OCI-M2 (cell line): ENCODE data around the gene EVI5.

Experiments used
- DNase-seq: peaks from one replicate; lab custom pipeline; 2025; ENCODE audit not compliant: unreplicated experiment; lab: John Stamatoyannopoulos, UW

The EVI5 gene

GRCh38 chr1:92784639-92785500 lies at the start of gene EVI5:
Gene EVI5, minus strand, starts transcription at chr1:92785108. Its CDS starts 48,562 bp downstream, at chr1:92736546.
- peak; percentile 81 for DNase-seq

- DNase-seq: no peak
Observed at GRCh38 chr1:92834617-92835016, 49.7 kb upstream of the EVI5 start.

- no peak for DNase-seq
Observed at GRCh38 chr1:92833840-92834239, 48.9 kb upstream of the EVI5 start.

GRCh38 chr1:92832537-92833114 lies 47.7 kb upstream of the EVI5 start:
- no peak for DNase-seq

- DNase-seq: peak; percentile 79
Observed at GRCh38 chr1:92831762-92832536, 47.0 kb upstream of the EVI5 start, which contains the start of gene RPL5. Gene RPL5, plus strand, starts transcription at chr1:92832040. Its CDS starts 75 bp downstream, at chr1:92832115.

DNA sequence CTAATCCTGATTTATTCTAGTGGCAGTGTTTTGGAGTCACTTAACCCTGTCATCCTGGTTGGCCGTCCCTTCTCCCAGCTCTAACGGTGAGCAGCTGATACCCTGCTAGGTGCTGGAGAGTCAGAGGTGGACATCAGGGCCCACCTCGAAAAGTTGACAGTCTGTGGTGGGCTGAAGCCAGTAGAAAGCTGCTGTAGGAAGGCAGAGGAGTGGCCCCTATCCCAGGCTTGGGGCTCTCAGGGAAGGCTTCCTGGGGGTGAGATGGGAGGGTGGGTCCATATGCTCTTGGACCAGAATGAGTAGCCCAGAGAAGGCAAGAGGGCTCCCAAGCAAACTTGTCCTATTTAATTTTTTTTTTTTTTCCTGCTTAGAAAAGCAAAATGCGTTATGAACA lies 46.5 kb upstream of the EVI5 start:
- DNase-seq: no peak

- no peak for DNase-seq
Observed at GRCh38 chr1:92826792-92827191, 41.9 kb upstream of the EVI5 start.

DNA sequence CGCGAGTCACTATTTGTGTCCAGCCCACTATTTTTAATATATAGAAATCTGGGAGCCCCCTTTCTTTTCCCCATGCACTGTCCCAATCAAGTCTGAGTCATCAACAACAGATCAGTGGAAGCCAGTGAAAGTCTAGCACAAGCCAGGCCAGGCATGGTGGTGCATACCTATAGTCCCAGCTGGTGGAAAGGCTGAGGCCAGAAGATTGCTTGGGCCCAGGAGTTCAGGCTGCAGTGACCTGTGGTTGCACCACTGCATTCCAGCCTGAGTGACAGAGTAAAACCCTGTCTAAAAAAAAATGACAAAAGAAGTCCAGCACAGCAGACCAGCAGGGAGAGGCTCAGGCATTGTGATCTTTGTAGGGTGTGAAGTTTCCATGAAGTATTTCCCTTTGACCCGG lies 38.0 kb upstream of the EVI5 start:
- DNase-seq: no peak

- DNase-seq: no peak
Observed at GRCh38 chr1:92820551-92820950, 35.6 kb upstream of the EVI5 start.

- no peak for DNase-seq
Observed at GRCh38 chr1:92820024-92820423, 35.1 kb upstream of the EVI5 start.

- DNase-seq: no peak
Observed at GRCh38 chr1:92817986-92818764, 33.3 kb upstream of the EVI5 start.

GRCh38 chr1:92817137-92817697 lies 32.3 kb upstream of the EVI5 start:
- DNase-seq: no peak

- no peak for DNase-seq
Observed at GRCh38 chr1:92816732-92817131, 31.8 kb upstream of the EVI5 start.

- no peak for DNase-seq
Observed at GRCh38 chr1:92808381-92808780, 23.5 kb upstream of the EVI5 start.

GRCh38 chr1:92805216-92805615 lies 20.3 kb upstream of the EVI5 start:
- DNase-seq: no peak

DNA sequence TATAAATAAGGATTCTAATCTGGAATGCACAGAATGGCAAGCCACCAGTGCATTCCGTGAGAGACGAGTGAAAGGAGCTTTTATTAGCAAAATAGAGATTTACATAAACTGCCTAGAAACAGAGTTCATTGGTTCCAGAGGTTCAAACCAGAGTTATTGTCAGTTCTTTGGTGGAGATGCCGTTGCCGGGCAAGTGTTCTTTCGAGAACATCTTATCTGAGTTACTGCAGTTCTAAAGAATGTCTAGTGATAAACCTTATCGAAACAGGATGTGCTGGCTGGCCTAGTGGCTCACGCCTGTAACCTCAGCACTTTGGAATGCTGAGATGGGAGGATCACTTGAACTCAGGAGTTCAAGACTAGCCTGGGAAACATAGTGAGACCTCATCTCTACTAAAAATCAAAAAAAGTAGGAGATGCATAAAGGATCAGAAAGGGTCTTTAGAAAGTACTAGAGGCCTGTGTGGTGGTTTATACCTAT lies 19.9 kb upstream of the EVI5 start:
- DNase-seq: peak; percentile 57

- DNase-seq: no peak
Observed at GRCh38 chr1:92803140-92803887, 18.4 kb upstream of the EVI5 start.

GRCh38 chr1:92797961-92798360 lies 13.1 kb upstream of the EVI5 start:
- no peak for DNase-seq

GRCh38 chr1:92797297-92797696 lies 12.4 kb upstream of the EVI5 start:
- no peak for DNase-seq

GRCh38 chr1:92795166-92795565 lies 10.3 kb upstream of the EVI5 start:
- DNase-seq: no peak
